Measurements from ENCODE around the gene BEGAIN. TPM values are rescaled to one million over a fixed set of nuclear protein-coding genes. Genes with fewer than 3 reads are reported as not detected.

BEGAIN gene
- total RNA-seq, 4 donors from 2014 or later, result 2.6 to 16.5 (median 4.4) TPM; not detected in 1

GRCh38 chr14:100622708-100623485, 35.7 kb upstream of the BEGAIN start:
- H3K27me3 ChIP-seq, result no peaks in the 10 kb centered on the region
- peak in 1 of 2 donors; percentile 4 for DNase-seq

GRCh38 chr14:100622224-100622623, 35.0 kb upstream of the BEGAIN start:
- Histone ChIP-seq H3K4me1 (no peaks in the 10 kb centered on the region), H3K4me3 (no peak overlapping the region), H3K27ac (no peak overlapping the region), H3K27me3 (no peaks in the 10 kb centered on the region), H3K36me3 (no peaks in the 10 kb centered on the region), H3K9me3 (no peaks in the 10 kb centered on the region)
- intact Hi-C loops (cut with DNase I; ENCODE audit: low total_unique reads), result no loop called here
- no peak for TF ChIP-seq CTCF (IDR thresholded peaks at IDR 0.05)
- no peak for TF ChIP-seq POLR2A (IDR thresholded peaks at IDR 0.05)
- peak in 1 of 2 donors; percentile 8 for DNase-seq

More at GRCh38 chr14:100622708-100623485, 35.7 kb upstream of the BEGAIN start:
- intact Hi-C loops (cut with DNase I; ENCODE audit: low total_unique reads), result no loop called here
- Histone ChIP-seq H3K27ac (no peak overlapping the region), H3K4me1 (no peaks in the 10 kb centered on the region), H3K36me3 (no peaks in the 10 kb centered on the region), H3K9me3 (no peaks in the 10 kb centered on the region), H3K4me3 (no peak overlapping the region)
- no peak for TF ChIP-seq CTCF (IDR thresholded peaks at IDR 0.05)
- no peak for TF ChIP-seq POLR2A (IDR thresholded peaks at IDR 0.05)

GRCh38 chr14:100621806-100622205, 34.6 kb upstream of the BEGAIN start:
- peak in 1 of 2 donors; percentile 6 for DNase-seq
- H3K4me3 ChIP-seq, result no peak overlapping the region
- intact Hi-C loops (cut with DNase I; ENCODE audit: low total_unique reads), result no loop called here
- no peaks in the 10 kb centered on the region for H3K4me1 ChIP-seq
- no peak overlapping the region for H3K27ac ChIP-seq
- no peaks in the 10 kb centered on the region for H3K36me3 ChIP-seq
- no peak for TF ChIP-seq CTCF (IDR thresholded peaks at IDR 0.05)
- TF ChIP-seq POLR2A (IDR thresholded peaks at IDR 0.05), result no peak
- no peaks in the 10 kb centered on the region for H3K9me3 ChIP-seq
- no peaks in the 10 kb centered on the region for H3K27me3 ChIP-seq

GRCh38 chr14:100620255-100621100, 33.3 kb upstream of the BEGAIN start:
- Histone ChIP-seq H3K27me3 (no peaks in the 10 kb centered on the region), H3K36me3 (no peaks in the 10 kb centered on the region), H3K4me3 (no peak overlapping the region), H3K27ac (no peak overlapping the region), H3K4me1 (no peaks in the 10 kb centered on the region), H3K9me3 (no peaks in the 10 kb centered on the region)
- intact Hi-C loops (cut with DNase I; ENCODE audit: low total_unique reads), result no loop called here
- no peak for TF ChIP-seq CTCF (IDR thresholded peaks at IDR 0.05)
- no peak for TF ChIP-seq POLR2A (IDR thresholded peaks at IDR 0.05)
- peak; percentile 7 to 12 for DNase-seq
